NCI-H2171 treated with DMSO at 0.1 percent for 48 hours (cell line): ENCODE data around the gene BCAN.
A peak's percentile ranks its signal among the peaks of the same experiment; 100 is the strongest.
"Not testable (repeated sequence)": the region's sequence is repeated elsewhere in the genome, so short reads cannot be mapped to it uniquely, and the experiment has no call there.

Source experiments
- DNase-seq: peaks from one replicate; lab custom pipeline; 2025; lab: John Stamatoyannopoulos, UW

Gene BCAN

DNA sequence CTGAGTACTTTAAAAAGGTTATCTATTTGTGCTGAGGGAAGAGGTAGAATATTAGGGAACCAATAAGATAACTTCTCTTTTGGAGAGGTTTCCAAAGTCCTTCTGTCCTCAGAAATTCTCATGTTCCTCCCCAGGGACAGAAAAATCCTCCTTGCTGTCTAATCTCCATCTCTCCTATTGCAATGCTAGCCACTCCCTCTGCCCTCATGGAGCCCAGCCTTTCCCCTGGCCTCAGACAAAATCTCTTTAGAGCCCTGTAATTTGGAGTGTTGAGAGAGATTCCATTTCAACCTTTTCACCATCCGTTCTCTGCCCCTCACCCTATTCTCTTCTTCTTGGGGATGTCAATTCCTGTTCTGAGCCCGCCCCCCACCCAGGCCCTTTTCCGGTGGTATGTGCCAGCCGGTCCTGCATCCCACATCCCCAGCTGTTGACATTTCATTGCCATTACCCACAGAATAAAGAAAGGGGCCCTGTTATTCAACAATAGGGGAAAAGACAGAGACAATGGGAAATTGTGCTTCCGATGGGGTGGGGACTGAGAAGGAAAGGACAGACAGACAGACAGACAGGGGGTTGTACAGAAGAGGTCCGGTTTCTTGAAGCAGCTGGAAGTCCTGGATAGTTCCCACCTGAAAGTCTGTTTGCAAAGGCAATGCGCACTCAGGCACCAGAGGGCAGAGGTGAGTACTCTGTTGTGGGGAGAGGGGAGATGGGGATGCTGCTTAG is 22.9 kb upstream of the BCAN start, which contains the start of gene HAPLN2:
TSS of gene HAPLN2 (plus strand) at position 563 of the 729 bp plus-strand sequence. CDS start 4,076 bp downstream, outside the sequence.
- DNase-seq, result peak; percentile 43

DNA sequence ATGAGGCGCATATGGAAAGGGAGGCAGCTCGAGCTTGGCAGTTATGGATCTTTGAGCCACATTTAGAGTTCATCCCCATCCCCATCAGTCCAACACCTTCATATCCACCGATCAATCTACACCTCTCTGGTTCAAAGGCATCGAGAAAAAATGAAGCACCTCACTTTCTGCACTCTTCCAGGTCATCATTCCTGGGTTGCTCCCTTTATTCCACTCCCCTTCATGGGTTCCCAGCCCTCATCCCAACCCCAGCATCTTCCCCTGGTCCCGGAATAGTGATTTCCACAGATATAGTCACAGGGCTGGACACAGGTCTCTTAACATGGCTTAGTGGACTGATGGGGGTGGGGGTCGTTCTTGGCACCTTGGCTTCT is 22.3 kb upstream of the BCAN start:
- no peak for DNase-seq

DNA sequence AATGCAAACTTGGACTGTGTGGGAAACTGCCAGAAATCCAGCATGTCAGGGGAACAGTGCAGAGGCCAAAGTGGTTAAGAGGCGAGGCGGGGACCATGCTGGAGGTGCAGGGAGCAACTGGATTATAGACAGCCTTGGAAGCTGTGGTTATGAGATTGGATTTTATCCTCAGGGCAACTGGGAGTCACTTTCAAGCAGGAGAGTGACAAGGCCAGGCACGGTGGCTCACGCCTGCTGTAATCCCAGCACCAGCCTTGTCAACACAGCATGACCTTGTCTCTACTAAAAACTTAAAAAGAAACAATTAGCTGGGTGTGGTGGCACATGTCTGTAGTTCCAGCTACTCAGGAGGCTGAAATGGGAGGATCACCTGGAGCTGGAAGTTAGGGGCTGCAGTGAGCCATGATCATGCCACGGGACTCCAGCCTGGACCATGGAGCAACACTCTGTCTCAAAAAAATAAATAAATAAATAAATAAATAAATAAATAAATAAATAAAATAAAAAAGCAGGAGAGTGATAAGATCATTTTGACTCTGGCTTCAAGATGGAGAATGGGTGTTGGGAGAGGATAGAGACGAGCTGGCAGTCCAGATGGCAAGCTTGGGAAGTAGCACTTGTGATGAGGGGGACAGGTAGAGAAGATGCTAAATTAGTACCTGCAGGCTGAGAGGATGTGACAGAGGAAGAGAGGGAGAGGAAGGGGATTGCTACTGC is 19.2 kb upstream of the BCAN start:
- DNase-seq, result no peak

DNA sequence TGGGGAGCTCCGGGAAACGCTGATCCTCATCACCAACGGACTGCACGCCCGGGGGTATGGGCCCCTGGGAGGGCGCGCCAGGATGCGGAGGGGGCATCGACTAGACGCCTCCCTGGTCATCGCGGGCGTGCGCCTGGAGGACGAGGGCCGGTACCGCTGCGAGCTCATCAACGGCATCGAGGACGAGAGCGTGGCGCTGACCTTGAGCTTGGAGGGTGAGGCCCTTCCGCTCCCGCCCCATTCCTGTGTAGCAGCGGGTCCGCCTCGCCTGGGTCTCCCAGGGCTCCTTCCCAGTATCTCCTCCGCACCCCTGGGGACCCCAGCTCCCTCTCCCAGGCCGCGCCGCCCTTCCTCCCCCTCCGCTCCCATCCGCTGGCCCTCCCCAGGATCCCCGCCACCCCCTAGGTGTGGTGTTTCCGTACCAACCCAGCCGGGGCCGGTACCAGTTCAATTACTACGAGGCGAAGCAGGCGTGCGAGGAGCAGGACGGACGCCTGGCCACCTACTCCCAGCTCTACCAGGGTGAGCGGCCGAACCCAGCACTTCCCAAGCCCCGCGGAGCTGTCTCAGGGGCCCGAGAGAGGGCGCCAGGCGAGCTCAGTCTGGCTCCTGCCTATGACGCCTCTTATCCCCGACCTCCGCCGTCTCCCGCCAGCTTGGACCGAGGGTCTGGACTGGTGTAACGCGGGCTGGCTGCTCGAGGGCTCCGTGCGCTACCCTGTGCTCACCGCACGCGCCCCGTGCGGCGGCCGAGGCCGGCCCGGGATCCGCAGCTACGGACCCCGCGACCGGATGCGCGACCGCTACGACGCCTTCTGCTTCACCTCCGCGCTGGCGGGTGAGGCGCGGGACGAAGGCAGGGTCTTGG is 17.7 kb upstream of the BCAN start:
- peak; percentile 52 for DNase-seq

DNA sequence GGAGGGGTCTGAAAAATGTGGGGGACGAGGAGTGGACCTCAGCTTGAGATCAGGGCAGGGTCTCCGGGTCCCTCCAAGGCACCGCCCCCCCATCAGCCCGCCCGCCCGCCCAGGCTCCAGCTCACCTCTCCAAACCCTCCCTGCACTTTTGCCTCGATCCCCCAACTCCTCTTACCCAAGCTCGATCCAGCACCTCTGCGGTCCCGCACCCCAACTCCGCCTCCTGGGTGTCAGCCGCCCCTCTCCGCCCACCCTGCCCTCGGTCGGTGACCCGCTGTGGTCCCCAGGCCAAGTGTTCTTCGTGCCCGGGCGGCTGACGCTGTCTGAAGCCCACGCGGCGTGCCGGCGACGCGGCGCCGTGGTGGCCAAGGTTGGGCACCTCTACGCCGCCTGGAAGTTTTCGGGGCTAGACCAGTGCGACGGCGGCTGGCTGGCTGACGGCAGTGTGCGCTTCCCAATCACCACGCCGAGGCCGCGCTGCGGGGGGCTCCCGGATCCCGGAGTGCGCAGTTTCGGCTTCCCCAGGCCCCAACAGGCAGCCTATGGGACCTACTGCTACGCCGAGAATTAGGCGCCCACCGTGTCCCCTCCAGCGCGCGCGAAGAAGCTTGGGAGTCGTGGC is 17.0 kb upstream of the BCAN start:
- no peak for DNase-seq

DNA sequence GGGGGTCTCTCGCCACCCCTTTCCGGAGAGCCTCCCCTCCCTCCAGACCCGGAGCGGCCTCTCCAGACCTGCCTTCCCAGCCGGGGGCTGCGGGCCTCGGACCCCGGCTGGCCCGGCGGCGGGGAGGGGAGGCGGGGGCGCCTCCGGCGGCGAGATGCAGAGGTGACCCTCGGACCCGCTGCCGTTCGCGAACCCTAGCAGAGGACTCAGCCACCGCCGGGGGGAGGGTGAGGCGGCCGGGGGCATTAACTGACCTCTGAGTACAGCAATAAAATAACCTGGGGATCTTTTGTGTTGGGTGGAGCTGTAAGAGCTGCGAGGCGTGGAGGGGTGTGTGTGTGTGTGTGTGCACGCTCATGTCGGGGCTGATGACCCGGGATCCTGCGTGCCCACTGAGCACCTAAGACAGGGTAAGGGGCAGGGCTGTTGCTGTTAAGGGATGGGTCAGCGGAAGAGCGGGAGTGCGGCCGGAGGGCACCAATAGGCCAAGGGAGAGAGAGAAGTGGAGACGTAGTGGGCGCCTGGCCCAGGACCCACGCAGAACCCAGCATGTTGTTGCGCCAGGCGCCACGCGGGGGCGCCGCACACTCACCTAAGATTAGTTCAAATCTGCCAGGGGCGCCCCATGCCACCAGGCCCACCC is 16.4 kb upstream of the BCAN start:
- DNase-seq, result peak; percentile 38

DNA sequence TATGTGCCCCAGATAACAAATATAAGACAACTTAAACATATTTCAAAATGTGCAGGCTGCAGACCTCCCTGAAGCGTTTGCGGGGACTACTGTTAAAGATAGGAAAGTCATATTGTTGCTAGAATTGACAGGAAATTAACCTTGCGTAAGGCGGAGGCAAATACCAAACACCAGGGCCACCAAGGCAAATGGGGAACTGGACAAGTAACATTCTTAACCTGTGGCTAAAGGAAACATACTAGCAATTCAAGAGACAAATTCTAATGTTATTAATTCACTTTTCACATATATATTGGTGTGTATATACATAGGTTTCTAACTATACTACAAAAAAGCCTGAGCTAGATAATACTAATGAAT is 15.9 kb upstream of the BCAN start:
- DNase-seq, result no peak

DNA sequence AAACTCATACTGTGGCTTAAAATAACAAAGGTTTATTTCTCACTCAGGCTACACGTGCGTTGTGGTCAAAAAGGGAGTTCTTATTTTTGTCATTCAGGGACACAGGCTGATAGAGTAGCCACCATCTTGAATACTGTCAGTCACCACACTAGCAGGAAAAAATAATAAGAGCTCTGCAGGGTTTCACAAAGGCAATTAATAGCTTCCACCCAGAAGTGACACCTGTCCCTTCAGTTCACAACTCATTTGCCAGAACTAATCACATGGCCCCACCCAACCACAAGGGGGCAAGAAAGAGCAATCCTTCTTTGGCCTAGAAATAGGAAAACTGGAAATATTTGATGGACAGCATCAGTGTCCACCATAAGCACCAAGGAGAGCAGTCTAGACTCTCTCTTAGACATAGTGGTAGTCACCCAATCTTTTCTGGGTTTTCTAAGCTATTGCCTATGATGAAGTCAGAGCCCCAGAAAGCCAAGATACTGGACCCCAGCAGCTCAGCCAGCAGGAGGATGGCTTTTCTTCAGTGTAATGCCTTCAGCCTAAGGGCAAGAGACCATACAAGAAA is 14.5 kb upstream of the BCAN start:
- DNase-seq, result peak; percentile 82

DNA sequence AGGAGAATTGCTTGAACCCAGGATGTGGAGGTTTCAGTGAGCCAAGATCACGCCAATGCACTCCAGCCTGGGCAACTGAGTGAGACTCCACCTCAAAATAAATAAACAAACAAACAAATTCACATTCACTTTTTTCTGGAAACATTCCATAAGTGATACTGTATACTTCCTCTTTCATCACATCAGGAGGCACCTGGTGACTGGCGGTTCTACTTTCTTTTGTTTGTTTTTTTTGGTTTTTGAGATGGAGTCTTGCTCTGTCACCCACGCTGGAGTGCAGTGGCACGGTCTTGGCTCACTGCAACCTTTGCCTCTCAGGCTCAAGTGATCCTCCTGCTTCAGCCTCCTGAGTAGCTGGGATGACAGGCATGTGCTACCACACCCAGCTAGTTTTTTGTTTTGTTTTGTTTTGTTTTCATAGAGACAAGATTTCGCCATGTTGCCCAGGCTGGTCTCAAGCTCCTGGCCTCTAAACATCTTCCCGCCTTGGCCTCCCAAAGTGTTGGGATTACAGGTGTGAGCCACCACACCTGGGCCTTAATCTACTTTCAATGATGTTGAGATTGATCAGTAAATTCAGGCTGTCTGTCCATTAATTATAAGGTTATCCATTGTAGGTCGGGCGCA is 12.0 kb upstream of the BCAN start:
- no peak for DNase-seq

DNA sequence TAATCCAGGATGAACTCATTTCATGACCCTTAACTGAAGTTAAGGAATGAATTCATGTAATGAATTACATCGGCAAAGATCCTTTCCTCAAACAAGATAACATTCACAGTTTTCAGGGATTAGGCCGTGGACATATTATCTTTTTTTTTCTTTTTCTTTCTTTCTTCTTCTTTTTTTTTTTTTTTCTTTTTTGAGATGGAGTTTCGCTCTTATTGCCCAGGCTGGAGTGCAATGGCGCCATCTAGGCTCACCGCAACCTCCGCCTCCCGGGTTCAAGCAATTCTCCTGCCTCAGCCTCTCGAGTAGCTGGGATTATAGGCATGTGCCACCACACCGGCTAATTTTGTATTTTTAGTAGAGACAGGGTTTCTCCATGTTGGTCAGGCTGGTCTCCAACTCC is 10.8 kb upstream of the BCAN start:
- DNase-seq, result not testable (repeated sequence)

DNA sequence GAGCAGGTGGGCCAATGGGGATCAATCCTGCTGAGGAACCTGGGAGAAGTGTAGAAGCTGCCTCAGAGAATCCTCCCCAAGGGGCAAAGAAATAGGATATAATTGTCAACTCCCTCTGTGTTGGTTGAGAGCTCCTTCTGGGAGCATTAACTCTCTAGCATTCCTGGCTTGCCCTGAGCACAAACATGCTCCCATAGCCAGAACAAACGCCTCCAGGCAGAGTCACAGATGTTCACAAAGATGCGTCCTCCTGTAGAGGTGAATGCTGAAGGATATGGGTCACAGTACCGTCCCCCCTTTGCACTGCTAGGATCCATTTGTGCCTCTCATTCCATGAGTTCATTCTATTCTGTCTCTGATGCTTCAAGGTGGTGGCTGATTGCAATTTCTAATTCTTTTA is 9.6 kb upstream of the BCAN start:
- DNase-seq, result no peak

DNA sequence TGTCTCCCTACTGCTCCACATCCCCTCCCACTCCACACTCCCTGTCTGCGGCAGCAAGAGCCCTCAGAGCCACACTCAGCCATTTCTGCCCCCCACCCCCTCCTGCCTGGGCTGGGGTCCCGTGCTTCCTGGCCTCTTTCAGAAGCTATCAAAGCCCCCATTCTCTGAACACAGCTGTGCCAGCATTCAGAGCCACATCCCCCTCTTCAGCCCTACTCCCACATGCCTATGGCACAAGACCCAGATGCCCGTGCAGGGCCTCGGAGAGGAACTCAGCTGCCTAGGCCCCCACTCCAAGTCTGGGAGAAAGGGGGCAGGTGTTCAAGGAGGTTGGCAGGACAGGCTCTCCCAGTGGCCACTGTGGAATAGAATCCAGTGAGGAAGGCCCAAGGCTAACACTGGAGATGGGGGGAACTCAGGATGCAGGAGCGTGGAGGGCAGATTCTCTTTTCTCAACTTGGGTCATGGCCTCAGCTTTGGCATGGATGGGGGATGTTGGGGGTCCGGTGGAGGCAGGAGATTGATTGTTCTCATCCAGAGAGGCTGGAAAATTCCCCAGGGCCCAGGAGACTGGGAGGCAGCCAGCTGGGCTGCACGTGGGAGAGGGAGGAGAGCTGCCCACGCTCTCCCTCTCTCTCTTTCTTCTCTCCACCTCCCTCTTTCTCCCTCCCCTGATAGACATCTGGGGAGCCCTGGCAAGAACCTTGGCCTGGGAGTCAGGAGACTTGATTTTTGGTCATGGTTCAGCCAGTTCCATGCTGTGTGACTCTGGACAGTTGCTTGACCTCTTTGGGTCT is 3.5 kb upstream of the BCAN start:
- DNase-seq, result peak; percentile 38

DNA sequence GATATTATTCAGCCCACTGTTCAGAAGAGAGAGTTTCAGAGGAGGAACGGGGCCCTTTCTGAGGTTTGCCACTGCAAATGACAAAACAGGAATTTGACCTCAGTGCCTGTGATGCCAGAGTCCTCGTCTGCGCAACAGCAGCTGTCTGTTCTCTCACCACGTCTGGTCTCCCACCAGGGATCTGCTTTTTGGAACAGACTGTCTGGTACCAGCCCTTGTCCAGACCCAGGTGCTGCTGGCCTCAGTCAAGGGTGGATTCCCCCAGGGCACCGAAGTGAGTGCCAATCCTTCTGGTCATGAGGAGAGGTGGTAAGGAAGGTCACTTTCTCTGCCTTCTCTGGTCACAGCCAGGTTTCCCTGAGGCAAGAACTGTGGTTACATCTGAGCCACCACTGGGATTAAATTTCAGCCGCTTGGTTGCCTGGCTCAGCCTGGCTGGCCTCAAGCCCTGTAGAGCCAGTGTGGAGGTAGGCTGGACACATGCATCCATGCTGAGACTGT is 2.3 kb upstream of the BCAN start:
- no peak for DNase-seq

DNA sequence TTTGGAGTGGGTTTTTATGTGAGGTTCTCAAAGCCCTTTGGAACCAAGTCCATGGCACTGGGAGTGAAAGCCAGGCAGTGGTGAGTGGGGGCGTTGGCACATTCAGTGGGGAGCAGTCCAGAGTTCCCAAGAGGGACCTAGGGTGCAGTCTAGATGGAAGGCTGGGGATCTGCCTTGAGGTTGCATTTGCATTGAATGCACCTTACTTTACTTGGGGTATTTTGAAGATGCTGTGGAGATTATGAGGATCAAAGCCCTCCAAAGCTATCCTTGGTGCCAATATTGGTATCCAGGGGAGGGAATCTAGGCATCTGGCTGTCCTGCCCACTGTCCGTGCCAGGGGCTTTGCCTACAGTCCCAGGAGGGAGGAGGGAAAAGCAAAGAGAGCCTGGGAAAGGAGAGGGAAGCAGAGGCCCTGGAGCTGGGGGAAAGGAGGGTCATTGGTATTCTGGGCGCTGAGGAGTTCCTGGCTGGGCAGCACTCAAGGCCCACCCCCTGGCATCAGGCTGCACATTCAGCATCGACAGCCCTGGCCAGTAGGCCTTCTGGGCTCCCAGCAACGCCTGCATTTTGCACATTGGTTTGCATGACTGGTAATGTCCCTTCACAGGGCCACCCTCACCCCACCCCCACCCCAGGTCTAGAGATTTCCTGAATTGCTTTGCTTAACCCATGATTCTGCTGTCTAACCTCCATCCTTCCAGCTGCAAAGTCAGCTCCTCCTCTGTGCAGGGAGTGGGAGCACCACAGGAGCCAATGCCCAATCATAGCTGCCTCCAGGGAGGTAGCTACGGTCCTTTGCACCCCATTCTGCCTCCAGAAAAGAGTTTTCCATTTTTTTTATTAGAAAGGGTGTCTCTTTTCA is 843 bp upstream of the BCAN start:
- DNase-seq, result no peak

DNA sequence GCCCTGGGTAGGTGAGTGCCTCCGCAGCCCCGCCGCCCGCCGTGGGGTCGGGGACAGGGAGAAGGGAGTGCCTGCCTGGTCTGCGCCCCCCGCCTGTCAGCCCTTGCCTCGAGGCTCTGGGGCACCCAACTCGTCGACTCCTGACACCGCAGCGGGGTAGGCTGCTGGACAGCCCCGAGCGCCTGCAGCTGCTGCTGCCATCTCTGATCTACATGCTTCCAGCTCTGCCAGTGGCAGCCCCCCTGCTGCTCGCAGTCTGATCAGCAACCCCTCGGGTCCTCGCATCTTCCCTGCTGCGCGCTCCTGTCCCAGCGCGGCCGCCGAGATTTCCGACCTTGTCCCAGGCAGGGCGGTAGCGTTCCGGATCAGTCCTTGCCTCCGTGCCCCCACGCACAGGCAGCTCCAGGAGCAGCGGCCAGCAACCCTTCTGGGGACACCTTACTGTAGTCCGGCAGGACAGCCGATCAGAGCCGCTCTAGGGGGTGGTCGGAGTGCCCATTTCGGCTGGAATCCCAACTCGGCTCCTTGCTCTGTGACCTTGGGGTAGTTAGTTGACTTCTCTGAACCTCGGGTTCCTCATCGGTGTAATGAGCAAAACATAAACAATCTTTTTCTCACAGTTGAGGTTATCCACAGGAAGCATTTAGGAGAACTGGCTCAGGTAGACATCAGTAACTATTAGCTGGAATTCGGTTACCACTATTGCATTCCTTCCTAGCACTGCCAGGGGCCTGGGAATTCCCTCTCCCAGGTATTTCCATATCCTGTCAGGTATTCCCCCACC is 540 bp downstream of the BCAN start:
- DNase-seq, result no peak

DNA sequence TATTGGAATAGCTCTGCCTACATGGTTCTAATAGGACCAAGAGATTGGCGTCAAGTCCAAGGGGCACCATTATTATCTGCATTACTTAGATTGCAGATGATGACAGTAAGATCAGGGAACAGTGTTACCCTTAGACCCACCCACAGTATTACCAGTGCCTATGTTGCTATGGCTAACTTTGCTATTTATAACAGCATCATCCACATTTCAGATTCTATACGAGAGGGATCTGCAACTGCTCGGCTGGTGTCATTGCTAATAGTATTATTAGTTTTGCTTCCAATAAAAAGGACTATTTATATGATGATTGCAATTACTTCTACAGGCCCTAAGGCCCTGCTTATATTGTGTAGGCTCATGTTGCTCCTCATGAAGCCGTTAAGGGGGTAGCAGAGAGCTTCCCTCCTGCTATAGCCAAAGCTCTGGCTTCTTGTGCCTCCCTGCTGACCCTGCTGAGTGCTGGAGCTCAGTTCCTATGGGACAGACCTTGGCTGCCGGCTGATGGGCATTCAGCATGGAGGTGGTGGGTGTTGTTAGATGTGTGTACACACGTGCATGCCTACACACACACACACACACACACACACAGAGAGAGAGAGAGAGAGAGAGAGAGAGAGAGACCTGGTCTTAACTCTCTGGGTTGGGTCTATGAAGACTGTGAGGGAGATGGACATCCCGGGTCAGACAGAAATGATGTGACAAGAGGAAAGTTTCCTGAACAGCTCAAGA is 1.3 kb downstream of the BCAN start:
- no peak for DNase-seq

DNA sequence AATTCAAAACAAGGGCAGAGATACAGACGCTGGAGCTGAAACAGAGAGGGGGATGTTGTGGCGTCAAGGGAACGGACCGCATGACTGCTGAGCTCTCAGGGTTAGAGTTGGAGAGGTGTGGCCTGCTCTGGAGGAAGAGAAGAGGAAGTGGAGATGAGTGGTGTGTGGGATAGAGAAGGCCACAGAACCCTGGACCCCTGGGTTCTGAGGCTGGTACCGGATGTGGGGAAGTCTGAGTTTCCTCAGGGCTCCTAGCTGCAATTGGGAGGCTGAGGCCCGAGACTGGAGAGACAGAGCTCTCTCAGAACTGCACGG is 1.8 kb downstream of the BCAN start:
- DNase-seq, result no peak

DNA sequence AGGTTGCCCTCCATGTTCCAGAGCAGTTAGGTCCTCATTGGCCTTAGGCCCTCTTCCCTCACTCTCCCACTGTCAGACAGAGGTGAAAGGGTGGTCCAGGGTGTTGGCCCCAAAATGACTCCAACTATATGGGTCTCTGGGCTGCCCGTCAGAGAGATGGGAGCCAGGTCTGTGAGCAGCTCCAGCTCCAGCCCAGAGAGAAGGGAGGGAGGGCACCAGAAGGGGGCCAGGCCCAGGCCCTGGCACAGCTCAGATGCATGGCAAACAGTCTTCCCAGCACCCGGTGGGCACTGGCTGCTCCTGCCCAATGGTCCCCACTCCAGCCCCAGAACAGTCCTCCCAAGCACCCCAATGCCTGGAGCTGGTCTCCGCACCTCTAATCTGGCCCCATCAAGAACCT is 2.2 kb downstream of the BCAN start:
- no peak for DNase-seq
